WTC11 (cell line): Measurements from ENCODE around the gene IL1RAPL2.

Source experiments
- AFF4 ChIP-seq: sonication (generic); formaldehyde crosslinking; IDR thresholded peaks from 2 replicates; pipeline ENCODE4 v1.8.1; 2023; ENCODE audit warnings: mild to moderate bottlenecking, missing genetic modification reagents, borderline replicate concordance
- ARID4B ChIP-seq: sonication (generic); formaldehyde crosslinking; IDR thresholded peaks from 2 replicates; pipeline ENCODE4 v1.8.0; 2023; ENCODE audit warnings: missing genetic modification reagents, mild to moderate bottlenecking, borderline replicate concordance
- ATF2 ChIP-seq: sonication (generic); formaldehyde crosslinking; IDR thresholded peaks from 2 replicates; pipeline ENCODE4 v1.8.1; 2022; ENCODE audit warnings: low read depth, missing genetic modification reagents, borderline replicate concordance
- CREM ChIP-seq: sonication (generic); formaldehyde crosslinking; IDR thresholded peaks from 2 replicates; pipeline ENCODE4 v1.8.1; 2022; ENCODE audit warnings: mild to moderate bottlenecking, missing genetic modification reagents, moderate library complexity
- CTCF ChIP-seq: fragments of 200-600 bp; IDR thresholded peaks from 2 replicates; pipeline ENCODE4 v1.8.0; 2022; ENCODE audit warnings: antibody characterized with exemption
- ELF4 ChIP-seq: sonication (generic); formaldehyde crosslinking; IDR thresholded peaks from 2 replicates; pipeline ENCODE4 v1.8.1; 2022; ENCODE audit warnings: low read depth, mild to moderate bottlenecking, moderate library complexity, missing genetic modification reagents
- ESRRA ChIP-seq: sonication (generic); formaldehyde crosslinking; IDR thresholded peaks from 2 replicates; pipeline ENCODE4 v1.8.1; 2022; ENCODE audit warnings: mild to moderate bottlenecking, missing genetic modification reagents, borderline replicate concordance
- JUN ChIP-seq: sonication (generic); formaldehyde crosslinking; IDR thresholded peaks from 2 replicates; pipeline ENCODE4 v1.8.0; 2023; ENCODE audit warnings: mild to moderate bottlenecking, missing genetic modification reagents
- MAX ChIP-seq: sonication (generic); formaldehyde crosslinking; IDR thresholded peaks from 2 replicates; pipeline ENCODE4 v1.8.0; 2022; ENCODE audit warnings: mild to moderate bottlenecking, missing genetic modification reagents
- MXD4 ChIP-seq: fragments of 250-450 bp; sonication (Bioruptor Pico); IDR thresholded peaks from 2 replicates; pipeline ENCODE4 v1.8.0; 2021; ENCODE audit warnings: mild to moderate bottlenecking, moderate library complexity, borderline replicate concordance
- TCF7 ChIP-seq: sonication (generic); formaldehyde crosslinking; IDR thresholded peaks from 2 replicates; pipeline ENCODE4 v1.8.0; 2022; ENCODE audit warnings: mild to moderate bottlenecking, low read depth, missing genetic modification reagents, moderate library complexity
- USF1 ChIP-seq: sonication (generic); formaldehyde crosslinking; IDR thresholded peaks from 2 replicates; pipeline ENCODE4 v1.8.0; 2022; ENCODE audit warnings: mild to moderate bottlenecking, missing genetic modification reagents
- ZNF423 ChIP-seq: fragments of 250-450 bp; sonication (Bioruptor Pico); IDR thresholded peaks from 2 replicates; pipeline ENCODE4 v2.1.2; 2022; ENCODE audit warnings: mild to moderate bottlenecking, moderate library complexity

GRCh38 chrX:105315248-105315647 is 749.2 kb downstream of the IL1RAPL2 start:
- TF ChIP-seq ATF2 (CRISPR knock-in tag), result no peak
- no peak for TF ChIP-seq JUN (CRISPR knock-in tag)
- no peak for TF ChIP-seq ELF4 (CRISPR knock-in tag)
- no peak for TF ChIP-seq AFF4 (CRISPR knock-in tag)
- TF ChIP-seq USF1, result no peak
- TF ChIP-seq CTCF, result no peak
- TF ChIP-seq ZNF423 (CRISPR knock-in tag), result no peak
- no peak for TF ChIP-seq MXD4
- no peak for TF ChIP-seq ARID4B (CRISPR knock-in tag)
- TF ChIP-seq CREM (CRISPR knock-in tag), result no peak
- no peak for TF ChIP-seq MAX
- no peak for TF ChIP-seq TCF7 (CRISPR knock-in tag)
- no peak for TF ChIP-seq ESRRA
